ENCODE measurements around the gene FOXRED2.
"Not testable (repeated sequence)": the region's sequence is repeated elsewhere in the genome, so short reads cannot be mapped to it uniquely, and the experiment has no call there.

FOXRED2 gene

DNA sequence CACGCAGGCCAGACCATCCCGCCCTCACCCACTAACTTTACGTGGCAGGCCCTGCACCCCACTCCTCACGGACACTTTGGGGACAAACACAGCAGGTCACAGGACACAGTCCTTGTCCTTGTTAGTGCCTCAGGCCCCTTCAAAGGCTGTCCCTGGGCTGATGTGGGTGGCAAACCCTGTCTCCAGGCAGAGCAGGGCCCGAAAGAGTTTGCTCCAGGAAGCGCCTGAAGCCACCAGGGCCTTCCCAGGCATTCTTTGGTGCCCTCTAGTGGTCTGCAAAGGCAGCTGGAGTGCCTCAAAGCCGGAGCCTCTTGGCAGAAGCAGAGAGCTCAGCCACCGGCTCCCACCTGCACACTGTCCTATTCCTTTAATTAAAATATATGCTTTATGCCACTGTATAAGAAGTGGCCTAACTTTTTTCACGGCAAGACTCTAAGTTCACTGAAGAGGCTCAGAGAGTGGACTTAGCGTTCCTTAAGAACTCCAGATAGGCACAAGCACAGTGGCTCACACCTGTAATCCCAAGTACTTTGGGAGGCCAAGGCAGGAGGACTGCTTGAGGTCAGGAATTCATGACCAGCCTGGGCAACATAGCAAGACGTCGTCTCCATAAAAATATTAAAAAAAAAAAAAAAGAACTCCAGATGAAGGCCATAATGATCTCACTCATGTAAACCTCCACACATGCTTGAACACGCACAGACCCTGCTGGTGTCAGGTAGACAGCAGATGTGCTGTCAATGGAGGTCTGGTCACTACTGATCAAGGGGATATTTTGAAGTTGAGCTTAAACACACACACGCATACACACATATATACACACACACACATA, 36.5 kb downstream of the FOXRED2 start:
- peak; percentile 43 to 73 (median 67) for DNase-seq (ENCODE audit: low read depth in 3 of 3)

- DNase-seq (ENCODE audit: low read depth in 3 of 3): no peak
Measured at GRCh38 chr22:36469094-36469710, 37.6 kb downstream of the FOXRED2 start.

GRCh38 chr22:36467946-36468345, 38.9 kb downstream of the FOXRED2 start:
- DNase-seq (ENCODE audit: low read depth in 3 of 3): no peak

GRCh38 chr22:36467042-36467810, 39.6 kb downstream of the FOXRED2 start:
- DNase-seq (ENCODE audit: low read depth in 3 of 3): no peak

- DNase-seq (ENCODE audit: low read depth in 3 of 3): no peak
Measured at GRCh38 chr22:36466258-36466657, 40.6 kb downstream of the FOXRED2 start.

DNA sequence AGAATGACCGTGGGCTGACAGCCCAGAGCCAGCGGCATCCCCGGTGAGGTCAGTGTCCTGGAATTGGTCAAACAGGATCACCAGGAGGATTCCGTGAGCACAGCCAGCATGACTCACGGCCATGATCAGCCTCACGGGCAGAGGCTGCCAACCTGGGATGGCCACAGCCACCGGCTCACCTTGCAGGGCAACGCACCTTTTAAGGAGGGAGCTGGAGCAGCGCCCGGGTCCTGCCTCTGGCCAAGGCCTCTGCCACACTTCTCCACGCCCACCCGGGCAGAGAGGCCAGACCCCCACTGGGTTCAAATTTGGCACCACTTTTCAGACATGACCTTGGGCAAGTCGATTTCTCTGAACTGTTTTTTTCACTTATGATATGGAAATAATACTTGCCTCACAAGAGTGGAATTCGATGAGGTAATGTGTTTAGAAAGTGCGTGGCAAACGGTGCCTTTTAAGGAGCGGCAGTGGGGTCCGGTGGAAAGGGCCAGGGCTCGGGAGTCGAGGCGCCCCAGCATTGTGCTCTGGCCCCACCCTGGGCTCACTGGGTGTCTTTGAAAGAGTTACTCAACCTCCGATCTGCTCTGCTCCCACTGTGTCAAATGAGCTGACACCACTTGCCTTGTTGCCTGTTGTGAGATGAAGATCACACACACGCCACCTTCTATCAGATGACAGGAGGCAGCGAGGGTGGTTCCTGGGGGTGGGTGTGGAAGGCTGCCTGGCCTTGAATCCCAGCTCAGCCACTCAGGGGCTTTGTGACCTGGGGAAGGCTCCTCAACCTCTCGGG, 41.4 kb downstream of the FOXRED2 start:
- DNase-seq (ENCODE audit: low read depth in 3 of 3): no peak

GRCh38 chr22:36464715-36465231, 42.1 kb downstream of the FOXRED2 start:
- DNase-seq (ENCODE audit: low read depth in 3 of 3): no peak

GRCh38 chr22:36463783-36464184, 43.1 kb downstream of the FOXRED2 start:
- DNase-seq (ENCODE audit: low read depth in 3 of 3): no peak

GRCh38 chr22:36461665-36462649, 44.9 kb downstream of the FOXRED2 start:
- no peak for DNase-seq (ENCODE audit: low read depth in 3 of 3)

- DNase-seq (ENCODE audit: low read depth in 3 of 3): no peak
Measured at GRCh38 chr22:36460202-36460601, 46.6 kb downstream of the FOXRED2 start.

DNA sequence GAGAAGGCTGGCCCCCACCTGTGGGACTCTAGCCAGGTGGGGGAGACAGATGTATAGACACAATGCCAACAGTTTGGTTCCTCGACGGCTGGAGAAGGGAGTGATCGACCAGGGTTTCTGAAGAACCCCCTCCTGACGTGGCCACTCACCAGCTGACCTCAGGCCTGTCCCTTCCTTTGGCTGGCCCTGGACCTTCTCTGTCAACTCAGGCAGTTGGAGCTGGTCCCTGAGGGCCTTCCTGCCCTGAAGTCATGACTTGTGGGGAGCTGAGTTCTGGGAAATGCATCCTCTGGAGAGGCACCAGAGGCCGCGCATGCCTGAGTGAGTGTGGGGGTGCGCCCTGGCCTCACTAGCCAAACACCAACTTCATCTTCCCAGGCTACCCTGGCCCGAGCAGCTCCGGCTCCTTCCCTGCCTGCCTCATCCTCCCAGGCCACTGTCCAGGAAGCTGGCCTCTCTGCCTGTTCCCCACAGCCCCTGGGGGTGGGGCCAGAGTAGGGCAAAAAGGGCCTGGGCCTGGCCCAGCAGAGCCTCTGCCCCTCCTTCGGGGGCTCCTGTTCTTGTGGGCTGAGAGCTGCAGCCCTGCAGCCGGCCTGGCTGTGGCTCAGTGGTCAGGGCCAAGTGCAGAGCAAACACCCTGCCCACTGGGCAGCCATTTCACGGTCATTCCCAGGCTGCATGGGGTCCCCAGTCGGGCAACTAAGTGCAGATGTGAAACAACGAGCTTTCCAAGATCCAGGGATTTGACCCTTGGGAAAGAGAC, 49.0 kb downstream of the FOXRED2 start:
- no peak for DNase-seq (ENCODE audit: low read depth in 3 of 3)

- DNase-seq (ENCODE audit: low read depth in 3 of 3): no peak
Measured at GRCh38 chr22:36456464-36456845, 50.4 kb downstream of the FOXRED2 start.

GRCh38 chr22:36455571-36456463, 51.0 kb downstream of the FOXRED2 start:
- no peak for DNase-seq (ENCODE audit: low read depth in 3 of 3)

DNA sequence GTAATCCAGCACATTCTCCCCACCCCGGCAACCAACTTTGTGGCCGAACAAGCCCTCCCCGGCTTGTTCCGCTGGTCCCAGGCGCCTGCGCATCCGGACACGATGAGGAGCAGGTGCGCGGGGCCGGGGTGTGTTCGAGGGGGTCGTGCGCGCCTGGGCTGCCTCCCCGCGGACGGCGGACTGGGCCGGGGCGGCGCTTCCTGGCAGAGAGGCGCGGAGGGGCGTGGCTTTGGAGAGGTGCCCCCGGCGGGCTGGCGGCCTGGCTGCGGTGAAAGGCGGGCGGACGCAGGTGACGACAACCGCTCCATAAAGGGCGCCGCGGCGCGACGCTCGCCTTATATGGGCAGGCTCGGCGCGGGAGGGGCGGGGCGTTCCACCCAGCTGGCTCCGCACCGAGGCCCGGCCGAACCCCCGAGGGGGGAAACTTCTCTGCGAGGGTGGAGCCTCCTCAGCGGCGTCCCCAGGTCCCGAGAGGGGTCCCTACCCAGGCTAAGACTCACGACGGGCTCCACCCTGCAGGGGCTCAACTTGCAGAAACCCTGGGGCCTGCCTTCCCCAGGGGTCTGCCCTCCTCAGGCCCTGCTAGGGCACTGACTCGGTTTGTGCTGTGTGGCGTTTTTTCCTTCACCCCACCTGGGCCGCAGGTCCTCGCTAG, 51.8 kb downstream of the FOXRED2 start:
- DNase-seq (ENCODE audit: low read depth in 3 of 3): peak; percentile 92 to 98 (median 92)

GRCh38 chr22:36453855-36454378, 52.9 kb downstream of the FOXRED2 start:
- DNase-seq (ENCODE audit: low read depth in 3 of 3): no peak

GRCh38 chr22:36452978-36453607, 53.7 kb downstream of the FOXRED2 start:
- not testable (repeated sequence) for DNase-seq (ENCODE audit: low read depth in 3 of 3)

Measured in stimulated activated CD4-positive, alpha-beta T cell treated with anti-CD3 and anti-CD28 coated beads, TNF-alpha, amount 100 ng/mL, for 4 hours (primary cell).